Thymus (tissue), 11 donors: Measurements from ENCODE around the gene GOLGA8R. TPM values are rescaled to one million over a fixed set of nuclear protein-coding genes. Genes with fewer than 3 reads are reported as not detected.
"Not testable (repeated sequence)": the region's sequence is repeated elsewhere in the genome, so short reads cannot be mapped to it uniquely, and the experiment has no call there.

Experiments
- DNase-seq, 9 donors: peaks; one replicate each; pipeline ENCODE4 v3.0.0-alpha.2; 2013; ENCODE audit warnings: low spot score in 9 of 9, low read depth in 6 of 9, missing footprints in 1 of 9
- H3K27ac ChIP-seq, 2 donors: one replicate each; pipeline ENCODE4 v1.5.1; 2013; ENCODE audit warnings: control low read depth in 1 of 2, low read depth in 1 of 2, low read length in 1 of 2, mild to moderate bottlenecking in 1 of 2, moderate library complexity in 1 of 2
- H3K27me3 ChIP-seq, 2 donors: one replicate each; pipeline ENCODE4 v1.5.1; 2013; ENCODE audit warnings: low read length in 1 of 2; ENCODE audit not compliant: control insufficient read depth in 2 of 2, insufficient read depth in 1 of 2
- H3K36me3 ChIP-seq, 2 donors: one replicate each; pipeline ENCODE4 v1.5.1; 2013; ENCODE audit warnings: low read length in 1 of 2, mild to moderate bottlenecking in 1 of 2, moderate library complexity in 1 of 2; ENCODE audit not compliant: control insufficient read depth in 2 of 2, insufficient read depth in 2 of 2
- H3K4me1 ChIP-seq, 2 donors: one replicate each; pipeline ENCODE4 v1.5.1; 2013; ENCODE audit warnings: low read length in 2 of 2; ENCODE audit not compliant: control insufficient read depth in 2 of 2, insufficient read depth in 2 of 2
- H3K4me3 ChIP-seq, 2 donors: one replicate each; pipeline ENCODE4 v1.5.1; 2013; ENCODE audit warnings: low read length in 2 of 2, control low read depth in 1 of 2, mild to moderate bottlenecking in 1 of 2
- H3K9me3 ChIP-seq, 2 donors: one replicate each; pipeline ENCODE4 v1.5.1; 2013; ENCODE audit warnings: low read length in 1 of 2, mild to moderate bottlenecking in 1 of 2; ENCODE audit not compliant: control insufficient read depth in 2 of 2, insufficient read depth in 1 of 2
- WGBS: extraction: QIAGEN DNeasy Blood & Tissue Kit; methylation state at CpG from one replicate; pipeline ENCODE4 v1.1.7; 2013; 5-methylcytosine and 5-hydroxymethylcytosine counted together
- polyA plus RNA-seq: library from polyadenylated mRNA; stranded (reverse); fragments of 200-250 nt; gene quantifications from one replicate; pipeline ENCODE4 v1.2.3, GENCODE V29; 2013
- total RNA-seq: library from RNA; stranded (reverse); fragments of 120-200 nt; gene quantifications from one replicate; pipeline ENCODE4 v1.2.4, GENCODE V29; 2013
- donor health status: healthy.

GOLGA8R gene
- total and polyA plus RNA-seq, 2 donors, result 0.73 to 0.80 TPM

GRCh38 chr15:30393664-30393991 lies 20.4 kb downstream of the GOLGA8R start:
- 6% methylated on average over 6 of the region's 23 CpGs for WGBS
- H3K36me3 ChIP-seq, H3K27me3 ChIP-seq, H3K9me3 ChIP-seq, H3K4me1 ChIP-seq, H3K27ac ChIP-seq, H3K4me3 ChIP-seq, DNase-seq: not testable (repeated sequence)

GRCh38 chr15:30392766-30393663 lies 21.0 kb downstream of the GOLGA8R start, which contains the start of gene CHRFAM7A:
Gene CHRFAM7A, minus strand, starts transcription at chr15:30393540. Its CDS starts 10,189 bp downstream, at chr15:30383351.
- WGBS, result 0% methylated on average over 10 of the region's 74 CpGs

GRCh38 chr15:30386318-30386887 lies 27.7 kb downstream of the GOLGA8R start:
- H3K27me3 ChIP-seq, H3K4me3 ChIP-seq, H3K36me3 ChIP-seq, H3K9me3 ChIP-seq, H3K4me1 ChIP-seq, DNase-seq, H3K27ac ChIP-seq: not testable (repeated sequence)
- WGBS, result no CpG with 5 or more reads among the region's 6 CpGs

More at GRCh38 chr15:30392766-30393663, 21.0 kb downstream of the GOLGA8R start, which contains the start of gene CHRFAM7A:
- H3K9me3 ChIP-seq, H3K27ac ChIP-seq, H3K27me3 ChIP-seq, H3K4me3 ChIP-seq, H3K36me3 ChIP-seq, H3K4me1 ChIP-seq, DNase-seq: not testable (repeated sequence)

- DNase-seq, H3K9me3 ChIP-seq, H3K36me3 ChIP-seq, H3K4me1 ChIP-seq, H3K27me3 ChIP-seq, H3K4me3 ChIP-seq, H3K27ac ChIP-seq: not testable (repeated sequence)
- WGBS, result 100% methylated on average over 1 of the region's 5 CpGs
Measured at GRCh38 chr15:30377082-30377413, 37.0 kb downstream of the GOLGA8R start.

- WGBS, result no CpG with 5 or more reads among the region's 17 CpGs
- not testable (repeated sequence) for H3K4me3 ChIP-seq, DNase-seq, H3K27me3 ChIP-seq, H3K27ac ChIP-seq, H3K9me3 ChIP-seq, H3K36me3 ChIP-seq, H3K4me1 ChIP-seq
Measured at GRCh38 chr15:30376375-30377081, 37.5 kb downstream of the GOLGA8R start.

- H3K27me3 ChIP-seq, H3K36me3 ChIP-seq, H3K4me1 ChIP-seq, H3K27ac ChIP-seq, H3K9me3 ChIP-seq, H3K4me3 ChIP-seq: not testable (repeated sequence)
- peak in 1 of 9 donors; percentile 0 for DNase-seq
- 82% methylated on average over 4 of the region's 4 CpGs for whole genome bisulfite sequencing
Measured at GRCh38 chr15:30375872-30376271, 38.2 kb downstream of the GOLGA8R start.

- 100% methylated on average over 3 of the region's 10 CpGs for WGBS
- not testable (repeated sequence) for H3K27ac ChIP-seq, H3K9me3 ChIP-seq, H3K27me3 ChIP-seq, H3K36me3 ChIP-seq, H3K4me1 ChIP-seq, DNase-seq, H3K4me3 ChIP-seq
Measured at GRCh38 chr15:30374862-30375261, 39.2 kb downstream of the GOLGA8R start.

- no CpG with 5 or more reads among the region's 3 CpGs for WGBS
- H3K27ac ChIP-seq, H3K9me3 ChIP-seq, DNase-seq, H3K36me3 ChIP-seq, H3K4me1 ChIP-seq, H3K27me3 ChIP-seq, H3K4me3 ChIP-seq: not testable (repeated sequence)
Measured at GRCh38 chr15:30368271-30368670, 45.8 kb downstream of the GOLGA8R start.

- not testable (repeated sequence) for H3K4me3 ChIP-seq, DNase-seq
- 98% methylated on average over 14 of the region's 17 CpGs for WGBS
Measured at GRCh38 chr15:30367246-30367645, 46.8 kb downstream of the GOLGA8R start.

More at GRCh38 chr15:30367246-30367645, 46.8 kb downstream of the GOLGA8R start:
- H3K36me3 ChIP-seq, H3K27ac ChIP-seq, H3K9me3 ChIP-seq, H3K4me1 ChIP-seq, H3K27me3 ChIP-seq: not testable (repeated sequence)
